ENCODE data around the gene ADCY6. TPM values are rescaled to one million over a fixed set of nuclear protein-coding genes. Genes with fewer than 3 reads are reported as not detected.

ADCY6 gene
- total RNA-seq, 1 donor from 2014 or later: 54.4 TPM

DNA sequence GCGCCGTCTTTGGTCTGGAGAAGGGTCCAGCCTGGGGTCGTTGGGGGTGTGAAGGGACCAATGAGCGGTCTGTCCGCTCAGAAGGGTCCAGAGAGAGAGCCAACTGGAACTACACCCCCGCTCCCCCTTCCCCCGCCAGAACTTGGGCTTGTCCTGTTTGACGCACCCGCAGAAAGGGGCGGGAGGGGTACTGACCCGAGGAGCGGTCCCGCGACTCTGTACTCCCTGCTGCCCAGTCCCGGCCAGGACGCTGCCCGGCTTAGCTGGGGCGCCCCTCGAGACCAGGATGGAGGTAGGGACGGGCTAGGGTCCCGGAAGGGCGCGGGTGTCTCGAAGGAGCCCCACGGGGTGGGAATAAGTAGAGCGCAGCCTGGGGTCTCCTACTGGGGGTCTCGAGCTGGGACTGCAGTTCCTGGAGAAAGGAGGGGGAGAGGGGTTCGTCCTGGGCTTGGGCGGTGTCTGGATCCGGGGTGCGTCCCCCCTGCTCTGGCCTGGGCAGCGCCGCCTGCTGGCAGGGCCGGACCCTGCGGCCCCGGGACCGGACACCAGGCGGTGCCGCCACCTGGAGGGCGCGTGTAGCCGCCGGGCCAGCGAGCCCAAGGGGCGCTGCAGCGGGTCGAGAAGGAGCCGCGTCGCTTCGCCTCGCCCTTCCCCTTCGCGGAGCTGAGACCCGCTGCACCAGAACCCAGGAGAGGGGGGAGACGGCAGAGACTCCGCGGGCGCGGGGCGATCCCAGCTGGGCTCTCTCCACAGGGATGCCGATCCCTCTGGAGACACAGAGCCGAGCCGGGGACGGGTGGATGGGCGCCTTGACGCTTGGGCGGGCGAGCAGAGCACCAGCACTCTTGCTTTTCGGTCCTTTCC lies 25.6 kb upstream of the ADCY6 start:
- Mint-ChIP-seq H3K36me3 (no peaks in the 10 kb centered on the region), H3K4me1 (ENCODE audit: unreplicated experiment) (peaks cover 41% of the 10 kb centered on the region), H3K27me3 (no peaks in the 10 kb centered on the region), H3K27ac (peak overlapping the region; percentile 94), H3K9me3 (no peaks in the 10 kb centered on the region), H3K4me3 (peak overlapping the region; percentile 98)
- DNase-seq (ENCODE audit: extremely low spot score, unreplicated experiment): peak; percentile 90
- TF ChIP-seq, protein P1, sequence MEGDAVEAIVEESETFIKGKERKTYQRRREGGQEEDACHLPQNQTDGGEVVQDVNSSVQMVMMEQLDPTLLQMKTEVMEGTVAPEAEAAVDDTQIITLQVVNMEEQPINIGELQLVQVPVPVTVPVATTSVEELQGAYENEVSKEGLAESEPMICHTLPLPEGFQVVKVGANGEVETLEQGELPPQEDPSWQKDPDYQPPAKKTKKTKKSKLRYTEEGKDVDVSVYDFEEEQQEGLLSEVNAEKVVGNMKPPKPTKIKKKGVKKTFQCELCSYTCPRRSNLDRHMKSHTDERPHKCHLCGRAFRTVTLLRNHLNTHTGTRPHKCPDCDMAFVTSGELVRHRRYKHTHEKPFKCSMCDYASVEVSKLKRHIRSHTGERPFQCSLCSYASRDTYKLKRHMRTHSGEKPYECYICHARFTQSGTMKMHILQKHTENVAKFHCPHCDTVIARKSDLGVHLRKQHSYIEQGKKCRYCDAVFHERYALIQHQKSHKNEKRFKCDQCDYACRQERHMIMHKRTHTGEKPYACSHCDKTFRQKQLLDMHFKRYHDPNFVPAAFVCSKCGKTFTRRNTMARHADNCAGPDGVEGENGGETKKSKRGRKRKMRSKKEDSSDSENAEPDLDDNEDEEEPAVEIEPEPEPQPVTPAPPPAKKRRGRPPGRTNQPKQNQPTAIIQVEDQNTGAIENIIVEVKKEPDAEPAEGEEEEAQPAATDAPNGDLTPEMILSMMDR (conservative IDR thresholded peaks at IDR 0.05): peak; percentile 100

DNA sequence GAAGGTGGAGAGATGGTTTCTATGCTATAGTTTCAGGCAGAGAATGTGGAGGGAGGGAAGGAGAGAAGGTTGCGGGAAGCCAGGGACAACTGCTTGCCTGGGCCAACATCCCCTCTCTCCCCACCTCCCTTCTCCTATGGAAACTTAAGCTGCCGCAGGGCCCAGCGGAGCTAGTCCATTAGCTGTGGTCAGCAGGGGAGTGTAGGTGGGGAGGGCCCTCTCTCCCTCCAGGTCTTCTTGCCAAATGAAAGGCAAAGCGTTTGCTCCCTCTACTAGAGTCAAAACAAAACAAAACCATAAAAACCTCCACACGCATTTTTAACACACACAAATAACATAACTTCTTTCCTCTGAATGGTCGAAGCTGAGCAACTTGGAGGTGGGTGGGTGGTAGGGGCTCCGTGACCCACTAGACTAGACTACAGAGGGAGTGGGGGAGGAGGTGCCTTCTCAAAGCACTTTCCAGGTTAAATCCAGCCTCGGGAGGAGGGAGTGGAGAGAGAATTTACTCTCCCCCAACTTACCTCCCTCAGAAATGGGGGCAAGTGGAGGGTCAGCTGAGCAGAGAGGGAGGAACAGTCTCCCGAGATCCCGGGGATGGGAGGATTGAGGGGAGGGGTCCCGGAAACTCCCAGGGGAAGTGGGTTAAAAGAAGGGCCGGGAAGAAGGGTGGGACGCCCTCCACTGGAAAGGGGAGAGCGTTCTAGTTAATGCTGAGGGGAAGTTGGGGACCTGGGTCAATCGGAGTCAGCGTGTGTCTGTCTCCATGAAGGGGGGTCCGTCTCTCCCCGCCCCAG lies 24.8 kb upstream of the ADCY6 start:
- no peak for DNase-seq (ENCODE audit: extremely low spot score, unreplicated experiment)
- peak overlapping the region; percentile 85 for H3K27ac Mint-ChIP-seq
- peak overlapping the region; percentile 98 for H3K4me3 Mint-ChIP-seq
- H3K36me3 Mint-ChIP-seq: no peaks in the 10 kb centered on the region
- H3K9me3 Mint-ChIP-seq: no peaks in the 10 kb centered on the region
- H3K27me3 Mint-ChIP-seq: no peaks in the 10 kb centered on the region
- peaks cover 35% of the 10 kb centered on the region for H3K4me1 Mint-ChIP-seq (ENCODE audit: unreplicated experiment)
- TF ChIP-seq, protein P1 (conservative IDR thresholded peaks at IDR 0.05): no peak

DNA sequence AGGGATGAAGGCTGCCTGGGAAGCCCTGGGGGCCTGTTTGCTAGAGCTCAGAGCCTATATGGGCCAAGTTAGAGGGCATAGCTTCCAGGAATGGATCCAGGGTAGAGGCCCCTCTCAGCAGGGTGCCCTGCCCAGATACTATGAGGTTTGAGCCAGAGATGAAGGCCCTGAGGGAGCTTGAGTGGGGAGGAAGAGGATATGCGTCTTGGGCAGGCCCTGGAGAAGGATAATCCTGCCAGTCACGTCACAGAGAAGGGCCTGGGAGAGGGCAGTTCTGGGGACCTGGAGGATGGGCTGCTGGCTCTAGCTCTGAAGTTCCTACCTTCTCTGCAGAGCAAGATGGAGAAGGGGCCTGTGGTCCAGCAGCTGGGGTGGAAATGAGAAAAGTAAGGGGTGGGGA lies 23.5 kb upstream of the ADCY6 start:
- Mint-ChIP-seq H3K27me3 (no peaks in the 10 kb centered on the region), H3K4me1 (ENCODE audit: unreplicated experiment) (peaks cover 32% of the 10 kb centered on the region), H3K9me3 (no peaks in the 10 kb centered on the region), H3K27ac (peak overlapping the region; percentile 16), H3K36me3 (no peaks in the 10 kb centered on the region), H3K4me3 (peak overlapping the region; percentile 66)
- TF ChIP-seq, protein P1 (conservative IDR thresholded peaks at IDR 0.05): no peak
- DNase-seq (ENCODE audit: extremely low spot score, unreplicated experiment): no peak

DNA sequence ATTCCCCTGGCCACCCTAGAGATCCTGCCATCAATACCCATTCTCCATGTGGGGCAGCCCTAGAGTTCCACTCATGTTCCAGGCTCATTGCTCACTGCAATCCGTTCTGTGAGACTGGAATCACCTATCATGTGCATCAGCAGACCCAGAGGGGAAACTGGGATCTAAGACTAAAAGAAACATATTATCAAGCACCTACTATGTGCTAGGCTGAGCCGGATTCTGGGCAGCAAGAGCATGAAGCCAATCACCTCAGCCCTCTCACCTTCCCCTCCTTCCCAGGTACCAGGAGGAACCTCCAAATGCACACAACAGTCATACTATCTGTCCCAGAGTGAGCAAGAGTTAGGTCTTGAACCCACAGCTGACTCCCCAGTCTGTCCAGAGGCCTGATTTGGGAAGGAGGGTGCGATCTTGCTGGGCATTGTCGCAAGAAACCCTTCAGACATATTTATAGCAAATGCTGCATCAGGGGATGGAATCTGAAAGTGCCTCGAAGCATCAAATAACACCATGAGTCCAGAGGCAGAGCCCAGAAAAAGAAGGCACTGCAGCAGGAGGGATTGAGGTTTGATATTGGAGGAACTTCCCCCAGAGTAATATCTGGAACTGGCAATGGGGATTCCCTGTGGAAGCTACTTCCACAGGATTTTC lies 22.7 kb upstream of the ADCY6 start:
- Mint-ChIP-seq H3K4me3 (no peak overlapping the region), H3K27ac (no peak overlapping the region), H3K36me3 (no peaks in the 10 kb centered on the region), H3K4me1 (ENCODE audit: unreplicated experiment) (peaks cover 27% of the 10 kb centered on the region), H3K27me3 (no peaks in the 10 kb centered on the region), H3K9me3 (no peaks in the 10 kb centered on the region)
- TF ChIP-seq, protein P1 (conservative IDR thresholded peaks at IDR 0.05): no peak
- DNase-seq (ENCODE audit: extremely low spot score, unreplicated experiment): no peak

DNA sequence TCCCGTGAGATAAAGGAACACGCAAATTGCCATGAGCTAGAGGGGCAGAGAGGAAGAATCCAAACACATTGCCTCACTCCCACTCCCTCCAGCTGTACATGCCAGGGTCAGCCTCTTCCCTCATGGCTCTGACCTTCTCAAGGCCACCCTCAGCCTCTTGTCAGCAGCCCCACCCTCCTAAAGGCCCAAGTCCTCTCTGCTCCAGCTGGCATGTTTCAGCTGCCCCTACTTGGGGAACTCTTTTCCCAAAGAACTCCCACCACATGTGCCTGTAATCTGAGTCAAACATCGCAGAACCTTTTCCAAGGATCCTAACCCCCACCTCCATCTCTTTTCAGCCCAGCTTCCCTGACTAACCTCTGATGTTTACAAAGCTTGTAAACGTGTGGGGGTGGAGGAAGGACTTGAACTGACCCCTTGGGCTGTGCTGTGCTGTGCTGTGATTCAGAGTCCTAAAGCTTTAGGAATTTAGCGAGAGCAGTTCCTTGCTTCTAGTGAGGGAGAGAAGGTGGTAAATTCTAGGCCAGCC lies 22.1 kb upstream of the ADCY6 start:
- TF ChIP-seq, protein P1 (conservative IDR thresholded peaks at IDR 0.05): no peak
- H3K27me3 Mint-ChIP-seq: no peaks in the 10 kb centered on the region
- no peaks in the 10 kb centered on the region for H3K36me3 Mint-ChIP-seq
- H3K4me1 Mint-ChIP-seq (ENCODE audit: unreplicated experiment): peaks cover 22% of the 10 kb centered on the region
- DNase-seq (ENCODE audit: extremely low spot score, unreplicated experiment): no peak
- H3K4me3 Mint-ChIP-seq: peak overlapping the region; percentile 25
- H3K9me3 Mint-ChIP-seq: no peaks in the 10 kb centered on the region
- peak overlapping the region; percentile 65 for H3K27ac Mint-ChIP-seq

All from type B pancreatic cell (in vitro differentiated cells).